Keratinocyte (primary cell): ENCODE measurements around the gene GRIN1. TPM values are rescaled to one million over a fixed set of nuclear protein-coding genes. Genes with fewer than 3 reads are reported as not detected.
A peak's percentile ranks its signal among the peaks of the same experiment; 100 is the strongest.

Experiments used
- DNase-seq: peaks from one replicate; pipeline ENCODE4 v3.0.0-alpha.2; 2011; ENCODE audit warnings: low read depth, missing footprints, low spot score
- FAIRE-seq: peaks from 2 replicates; lab custom pipeline; 2011; peaks lifted over from hg19 to GRCh38; lab: Jason Lieb, UNC
- H2AFZ ChIP-seq: 2 replicates; pipeline ENCODE4 v1.6.0; 2012; ENCODE audit warnings: low read length, control low read depth, inconsistent platforms; ENCODE audit not compliant: control insufficient read depth
- H3K27ac ChIP-seq: 2 replicates; pipeline ENCODE4 v1.5.1; 2011; ENCODE audit warnings: low read length; ENCODE audit not compliant: control insufficient read depth, insufficient read depth
- H3K27me3 ChIP-seq: 3 replicates; pipeline ENCODE4 v1.6.0; 2011; ENCODE audit warnings: low read length; ENCODE audit not compliant: control insufficient read depth, insufficient read depth; ENCODE audit errors: extremely low read depth
- H3K36me3 ChIP-seq, 2 experiments: 2 replicates in 1 of 2; 3 replicates in 1 of 2; pipeline ENCODE4 v1.5.1; 2011; ENCODE audit warnings: low read length in 2 of 2, mild to moderate bottlenecking in 1 of 2; ENCODE audit not compliant: control insufficient read depth in 2 of 2, insufficient read depth in 2 of 2; ENCODE audit errors: extremely low read depth in 1 of 2
- H3K4me1 ChIP-seq: 3 replicates; pipeline ENCODE4 v1.5.1; 2011; ENCODE audit warnings: low read length; ENCODE audit not compliant: control insufficient read depth, insufficient read depth; ENCODE audit errors: extremely low read depth
- H3K4me2 ChIP-seq: 3 replicates; pipeline ENCODE4 v1.6.0; 2011; ENCODE audit warnings: low read depth, low read length; ENCODE audit not compliant: control insufficient read depth, insufficient read depth; ENCODE audit errors: extremely low read depth
- H3K4me3 ChIP-seq, 3 experiments: fragments of 200-600 bp in 1 of 3; sonication (generic) in 1 of 3; 2 replicates in 2 of 3; 3 replicates in 1 of 3; pipeline ENCODE4 v1.5.1; 2011 to 2016; ENCODE audit warnings: low read length in 3 of 3, mild to moderate bottlenecking in 3 of 3, control low read depth in 2 of 3, inconsistent platforms in 1 of 3, low read depth in 1 of 3, mixed read lengths in 1 of 3, mixed run types in 1 of 3, moderate library complexity in 1 of 3; ENCODE audit not compliant: control insufficient read depth in 2 of 3, insufficient read depth in 2 of 3; ENCODE audit errors: extremely low read depth in 1 of 3
- H3K79me2 ChIP-seq: 2 replicates; pipeline ENCODE4 v1.6.0; 2012; ENCODE audit warnings: low read length; ENCODE audit not compliant: control insufficient read depth, insufficient read depth
- H3K9ac ChIP-seq: 3 replicates; pipeline ENCODE4 v1.6.0; 2011; ENCODE audit warnings: low read length; ENCODE audit not compliant: control insufficient read depth, insufficient read depth; ENCODE audit errors: extremely low read depth
- H3K9me1 ChIP-seq: 3 replicates; pipeline ENCODE4 v1.6.0; 2011; ENCODE audit warnings: low read length; ENCODE audit not compliant: control insufficient read depth, insufficient read depth; ENCODE audit errors: extremely low read depth
- H3K9me3 ChIP-seq: 2 replicates; pipeline ENCODE4 v1.5.1; 2012; ENCODE audit warnings: low read depth, low read length; ENCODE audit not compliant: control insufficient read depth
- H4K20me1 ChIP-seq: 3 replicates; pipeline ENCODE4 v1.6.0; 2011; ENCODE audit warnings: low read length; ENCODE audit not compliant: control insufficient read depth, insufficient read depth; ENCODE audit errors: extremely low read depth
- EZH2 ChIP-seq: IDR thresholded peaks from one replicate; pipeline ENCODE4 v1.6.1; 2012; ENCODE audit warnings: inconsistent platforms, mild to moderate bottlenecking, low read length, moderate library complexity
- dilution Hi-C: fragments of 300-500 bp; cut with MboI; formaldehyde crosslinking; loops from one replicate; pipeline ENCODE4 v1.7.0; 2020; ENCODE audit warnings: low sequenced_read_pairs; ENCODE audit not compliant: extremely low pct_ligation_motif_present
- polyA plus RNA-seq, 5 experiments: library from polyadenylated mRNA; depleted of rRNA in 3 of 5; stranded (reverse) in 3 of 5; stranded (forward) in 1 of 5; unstranded in 1 of 5; fragments of >200 nt; gene quantifications; 1 replicate in 1 of 5; 2 replicates in 3 of 5; 3 replicates in 1 of 5; pipeline versions ENCODE4 v1.2.1 to v1.2.3, GENCODE V29; 2011 to 2012; ENCODE audit warnings: missing spikeins in 2 of 5, low read depth in 1 of 5, low replicate concordance in 1 of 5
- TF ChIP-seq, protein P1 (sequence below), 3 experiments: IDR thresholded peaks in 1 of 3; conservative IDR thresholded peaks in 1 of 3; optimal IDR thresholded peaks in 1 of 3; 2 replicates in 2 of 3; 3 replicates in 1 of 3; pipeline versions ENCODE3 to v1.5.1; 2011; ENCODE audit warnings: low read length in 3 of 3, mild to moderate bottlenecking in 3 of 3, moderate library complexity in 2 of 3, control low read depth in 1 of 3, inconsistent platforms in 1 of 3; ENCODE audit not compliant: insufficient read depth in 2 of 3; ENCODE audit errors: extremely low read depth in 1 of 3

The GRIN1 gene
- polyA plus RNA-seq, 1 donor (not counting 4 experiments of a cell fraction or from before 2014, with no cell fraction given), result 0.03 TPM

DNA sequence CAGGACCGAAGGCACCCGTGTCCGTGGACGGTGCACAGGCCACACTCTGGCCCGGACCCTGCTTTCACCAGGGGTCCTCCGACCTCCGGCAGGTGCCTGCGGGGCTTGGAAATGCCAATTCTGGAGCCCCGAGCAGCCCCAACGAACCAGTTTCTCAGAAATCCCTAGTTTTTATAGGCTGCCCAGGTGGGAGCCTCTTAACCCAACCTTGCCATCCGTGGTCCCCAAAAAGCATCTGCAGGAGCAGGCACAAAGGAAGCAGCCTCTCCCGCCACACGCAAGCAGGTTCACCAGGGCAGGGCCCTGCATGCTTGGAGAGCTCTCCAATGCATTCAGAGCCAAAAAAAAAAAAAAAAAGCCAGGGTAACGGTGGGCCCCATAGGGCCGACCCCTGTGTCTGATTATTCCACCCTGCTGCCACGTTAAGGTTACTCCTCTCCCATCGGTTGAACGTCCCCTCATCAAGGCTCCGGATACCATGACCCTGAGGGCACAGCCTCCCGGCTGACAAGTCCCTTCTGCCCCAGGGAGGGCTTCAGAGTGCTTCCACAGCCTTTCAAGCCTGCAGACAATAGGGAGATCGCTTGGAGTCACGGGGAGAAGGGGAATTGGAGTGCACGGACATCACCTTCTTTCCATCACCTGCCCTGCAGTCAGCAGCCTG is 62.4 kb downstream of the GRIN1 start:
- Histone ChIP-seq H3K4me1 (peaks cover 39% of the 10 kb centered on the region), H3K27ac (peak overlapping the region; percentile 47), H3K36me3 (no peaks in the 10 kb centered on the region), H3K9me1 (no peaks in the 10 kb centered on the region), H3K27me3 (no peaks in the 10 kb centered on the region), H3K79me2 (peaks cover 41% of the 10 kb centered on the region), H4K20me1 (peaks cover 2% of the 10 kb centered on the region), H2AFZ (peak overlapping the region; percentile 71), H3K9ac (peak overlapping the region; percentile 77), H3K4me3 (peak overlapping the region; percentile 64 to 81 (median 71)), H3K4me2 (peak overlapping the region; percentile 93), H3K9me3 (no peaks in the 10 kb centered on the region)
- no peak for TF ChIP-seq EZH2
- TF ChIP-seq, protein P1, sequence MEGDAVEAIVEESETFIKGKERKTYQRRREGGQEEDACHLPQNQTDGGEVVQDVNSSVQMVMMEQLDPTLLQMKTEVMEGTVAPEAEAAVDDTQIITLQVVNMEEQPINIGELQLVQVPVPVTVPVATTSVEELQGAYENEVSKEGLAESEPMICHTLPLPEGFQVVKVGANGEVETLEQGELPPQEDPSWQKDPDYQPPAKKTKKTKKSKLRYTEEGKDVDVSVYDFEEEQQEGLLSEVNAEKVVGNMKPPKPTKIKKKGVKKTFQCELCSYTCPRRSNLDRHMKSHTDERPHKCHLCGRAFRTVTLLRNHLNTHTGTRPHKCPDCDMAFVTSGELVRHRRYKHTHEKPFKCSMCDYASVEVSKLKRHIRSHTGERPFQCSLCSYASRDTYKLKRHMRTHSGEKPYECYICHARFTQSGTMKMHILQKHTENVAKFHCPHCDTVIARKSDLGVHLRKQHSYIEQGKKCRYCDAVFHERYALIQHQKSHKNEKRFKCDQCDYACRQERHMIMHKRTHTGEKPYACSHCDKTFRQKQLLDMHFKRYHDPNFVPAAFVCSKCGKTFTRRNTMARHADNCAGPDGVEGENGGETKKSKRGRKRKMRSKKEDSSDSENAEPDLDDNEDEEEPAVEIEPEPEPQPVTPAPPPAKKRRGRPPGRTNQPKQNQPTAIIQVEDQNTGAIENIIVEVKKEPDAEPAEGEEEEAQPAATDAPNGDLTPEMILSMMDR (optimal IDR thresholded peaks at IDR 0.05 in 1 of 3, IDR thresholded peaks at IDR 0.05 in 1 of 3, conservative IDR thresholded peaks at IDR 0.05 in 1 of 3; ENCODE audit: extremely low read depth in 1 of 3, insufficient read depth in 2 of 3, low read length in 3 of 3), result no peak
- no peak for FAIRE-seq
- dilution Hi-C loops, result no loop called here
- no peak for DNase-seq

DNA sequence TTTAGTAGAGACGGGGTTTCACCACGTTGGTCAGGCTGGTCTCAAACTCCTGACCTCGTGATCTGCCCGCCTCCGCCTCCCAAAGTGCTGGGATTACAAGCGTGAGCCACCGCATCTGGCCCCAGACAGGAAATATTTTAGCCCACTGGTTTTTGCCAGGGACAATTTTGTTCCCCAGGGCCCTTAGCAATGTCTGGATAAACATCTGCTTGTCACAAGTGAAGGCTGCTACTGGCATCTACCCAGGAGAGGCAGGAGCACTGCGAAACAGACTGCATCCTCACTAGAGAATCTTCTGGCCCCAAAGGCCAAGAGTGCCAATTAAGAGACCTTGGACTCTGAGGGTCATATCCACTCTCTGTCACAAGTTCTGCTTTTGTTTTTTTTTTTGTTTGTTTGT is 64.0 kb downstream of the GRIN1 start:
- H3K4me3 ChIP-seq, result no peak overlapping the region
- H3K36me3 ChIP-seq, result peaks cover 0 to 3% of the 10 kb centered on the region in 2 experiments
- H3K27me3 ChIP-seq, result no peaks in the 10 kb centered on the region
- peaks cover 53% of the 10 kb centered on the region for H3K79me2 ChIP-seq
- FAIRE-seq (no peak), DNase-seq (no peak)
- no peak overlapping the region for H3K4me2 ChIP-seq
- no peak overlapping the region for H2AFZ ChIP-seq
- H3K9me1 ChIP-seq, result no peaks in the 10 kb centered on the region
- TF ChIP-seq, protein P1 (optimal IDR thresholded peaks at IDR 0.05 in 1 of 3, IDR thresholded peaks at IDR 0.05 in 1 of 3, conservative IDR thresholded peaks at IDR 0.05 in 1 of 3; ENCODE audit: extremely low read depth in 1 of 3, insufficient read depth in 2 of 3, low read length in 3 of 3), result no peak
- no peak for TF ChIP-seq EZH2
- no peak overlapping the region for H3K27ac ChIP-seq
- H4K20me1 ChIP-seq, result no peaks in the 10 kb centered on the region
- H3K9ac ChIP-seq, result no peak overlapping the region
- dilution Hi-C loops, result no loop called here
- peaks cover 42% of the 10 kb centered on the region for H3K4me1 ChIP-seq
- H3K9me3 ChIP-seq, result no peaks in the 10 kb centered on the region
